Natural killer cell (primary cell): ENCODE data around the gene RAD51B. TPM values are rescaled to one million over a fixed set of nuclear protein-coding genes. Genes with fewer than 3 reads are reported as not detected.

ENCODE experiments used
- ATAC-seq, 3 donors: fragments of 150-1000 bp in 2 of 3; fragments of 200-7000 bp in 1 of 3; cut with Tn5 transposase; 1 replicate in 1 of 3; 2 replicates in 2 of 3; pipeline ENCODE4 v1.10.0; 2021; ENCODE audit warnings: mild to moderate bottlenecking in 2 of 3, moderate library complexity in 2 of 3
- DNase-seq, 2 donors: peaks; one replicate each; pipeline versions ENCODE4 v3.0.0 to v3.0.0-alpha.2; 2013 to 2021; ENCODE audit warnings: mixed read lengths in 1 of 2
- H3K27ac ChIP-seq: one replicate; pipeline ENCODE4 v1.5.1; 2013; ENCODE audit warnings: mild to moderate bottlenecking, low read length
- H3K27me3 ChIP-seq: one replicate; pipeline ENCODE4 v1.6.1; 2013; ENCODE audit warnings: low read length; ENCODE audit not compliant: control insufficient read depth, insufficient read depth
- H3K36me3 ChIP-seq: one replicate; pipeline ENCODE4 v1.6.1; 2013; ENCODE audit warnings: low read length; ENCODE audit not compliant: control insufficient read depth, insufficient read depth
- H3K4me1 ChIP-seq: one replicate; pipeline ENCODE4 v1.6.1; 2013; ENCODE audit warnings: low read length; ENCODE audit not compliant: control insufficient read depth, insufficient read depth
- H3K4me3 ChIP-seq: one replicate; pipeline ENCODE4 v1.5.1; 2013; ENCODE audit warnings: low read length
- H3K9me3 ChIP-seq: one replicate; pipeline ENCODE4 v1.6.1; 2013; ENCODE audit warnings: low read length; ENCODE audit not compliant: control insufficient read depth, insufficient read depth
- H3K27ac Mint-ChIP-seq, 2 donors: one replicate each; pipeline ENCODE4 v1.8.0; 2022; ENCODE audit warnings: mild to moderate bottlenecking in 2 of 2, mixed read lengths in 2 of 2, moderate library complexity in 1 of 2
- H3K27me3 Mint-ChIP-seq, 2 donors: one replicate each; pipeline ENCODE4 v1.8.0; 2022; ENCODE audit warnings: low read depth in 2 of 2, mixed read lengths in 2 of 2
- H3K36me3 Mint-ChIP-seq: one replicate; pipeline ENCODE4 v1.8.0; 2022; ENCODE audit warnings: mixed read lengths
- H3K4me1 Mint-ChIP-seq, 2 donors: one replicate each; pipeline ENCODE4 v1.8.0; 2022; ENCODE audit warnings: mixed read lengths in 2 of 2
- H3K4me3 Mint-ChIP-seq: one replicate; pipeline ENCODE4 v1.8.0; 2022; ENCODE audit warnings: mild to moderate bottlenecking, moderate library complexity, mixed read lengths
- H3K9me3 Mint-ChIP-seq, 2 donors: one replicate each; pipeline ENCODE4 v1.8.0; 2022; ENCODE audit warnings: mixed read lengths in 2 of 2
- CTCF ChIP-seq: fragments of 200-600 bp; IDR thresholded peaks from one replicate; pipeline ENCODE4 v1.8.0; 2022; ENCODE audit warnings: antibody characterized with exemption
- WGBS: methylation state at CpG from one replicate; pipeline ENCODE4 v1.1.7; 2013; ENCODE audit warnings: missing lambda C conversion rate; ENCODE audit not compliant: insufficient coverage; 5-methylcytosine and 5-hydroxymethylcytosine counted together
- intact Hi-C: fragments of 100-400 bp; cut with micrococcal nuclease; formaldehyde crosslinking; loops from one replicate; pipeline ENCODE4 v1.14.2; 2022
- total RNA-seq, 4 donors: library from RNA; stranded (reverse); fragments of 120-200 nt in 1 of 4; gene quantifications; one replicate each; pipeline versions ENCODE4 v1.2.3 to v1.2.4, GENCODE V29; 2013 to 2022

The RAD51B gene
- total RNA-seq, 3 donors from 2014 or later (not counting 1 experiment from before 2014, with no cell fraction given), result 28.1 to 37.6 (median 28.6) TPM

GRCh38 chr14:68534276-68534675 is 714.7 kb downstream of the RAD51B start:
- Histone ChIP-seq H3K27ac (no peak overlapping the region), H3K4me1 (no peaks in the 10 kb centered on the region), H3K27me3 (no peaks in the 10 kb centered on the region), H3K9me3 (peaks cover 9% of the 10 kb centered on the region), H3K4me3 (no peak overlapping the region), H3K36me3 (no peaks in the 10 kb centered on the region)
- ATAC-seq, result no peak
- intact Hi-C loops, result no loop called here
- Mint-ChIP-seq H3K27ac (no peak overlapping the region), H3K4me1 (peaks cover 0 to 7% of the 10 kb centered on the region in 2 donors), H3K9me3 (peaks cover 3 to 8% of the 10 kb centered on the region in 2 donors), H3K36me3 (peaks cover 14% of the 10 kb centered on the region), H3K4me3 (no peak overlapping the region), H3K27me3 (no peaks in the 10 kb centered on the region)
- TF ChIP-seq CTCF, result no peak
- DNase-seq, result no peak
- WGBS, result 91% methylated on average over 3 of the region's 3 CpGs

DNA sequence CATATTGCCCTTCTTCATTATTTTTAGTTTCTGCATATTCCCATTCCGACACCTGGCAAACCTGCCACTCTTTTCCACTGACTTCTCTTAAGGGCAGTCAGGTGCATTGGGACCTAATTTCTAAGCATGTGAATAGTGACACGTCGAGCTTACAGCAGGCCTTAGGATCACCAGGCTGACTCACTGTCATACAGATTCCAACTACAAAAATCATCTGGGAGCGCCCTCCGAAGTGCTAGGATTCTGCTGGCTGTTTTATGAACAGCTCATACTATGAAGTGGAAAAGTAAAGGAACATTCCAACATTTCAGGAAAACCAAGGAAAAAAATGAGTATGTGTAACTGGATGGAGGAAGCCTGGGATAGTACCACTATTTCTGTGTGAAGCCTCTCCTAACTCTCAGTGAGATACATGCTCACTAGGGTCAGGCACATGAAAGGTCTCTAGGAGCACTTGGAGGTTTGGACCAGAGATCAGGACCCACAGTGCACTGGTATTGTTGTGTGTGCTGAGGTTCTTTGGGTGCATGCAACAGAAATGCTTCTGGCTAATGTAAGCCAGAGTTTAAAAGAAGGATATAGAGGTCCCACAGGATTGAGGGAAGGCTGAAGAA is 715.9 kb downstream of the RAD51B start:
- Histone ChIP-seq H3K9me3 (peaks cover 4% of the 10 kb centered on the region), H3K4me1 (no peaks in the 10 kb centered on the region), H3K4me3 (no peak overlapping the region), H3K27ac (no peak overlapping the region), H3K36me3 (no peaks in the 10 kb centered on the region), H3K27me3 (no peaks in the 10 kb centered on the region)
- TF ChIP-seq CTCF, result no peak
- intact Hi-C loops, result no loop called here
- H3K27ac Mint-ChIP-seq, result no peak overlapping the region
- ATAC-seq, result no peak
- H3K4me3 Mint-ChIP-seq, result no peak overlapping the region
- peaks cover 3 to 4% of the 10 kb centered on the region in 2 donors for H3K9me3 Mint-ChIP-seq
- no peaks in the 10 kb centered on the region for H3K27me3 Mint-ChIP-seq
- 94% methylated on average over 3 of the region's 5 CpGs for WGBS
- DNase-seq, result no peak
- peaks cover 0 to 7% of the 10 kb centered on the region in 2 donors for H3K4me1 Mint-ChIP-seq
- peaks cover 8% of the 10 kb centered on the region for H3K36me3 Mint-ChIP-seq

DNA sequence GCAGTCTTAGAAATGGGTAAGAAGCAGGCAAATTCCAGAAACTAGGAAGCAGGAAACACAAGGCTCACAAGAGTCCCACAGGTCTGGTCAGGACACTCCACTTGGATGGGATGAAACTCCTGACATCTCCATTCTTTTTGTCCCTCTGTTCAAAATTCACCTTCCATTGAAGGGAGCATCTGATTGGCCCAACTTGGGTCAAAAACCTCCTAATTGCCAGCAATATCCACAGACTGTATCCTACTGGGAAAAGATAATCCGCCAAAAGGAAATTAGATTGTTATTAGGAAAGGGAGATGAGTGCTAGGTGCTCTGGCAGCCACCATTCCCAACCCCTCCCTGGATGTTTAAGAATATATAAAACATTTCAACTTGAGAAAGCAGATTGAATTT is 716.4 kb downstream of the RAD51B start:
- Mint-ChIP-seq H3K4me1 (peaks cover 0 to 7% of the 10 kb centered on the region in 2 donors), H3K36me3 (peaks cover 3% of the 10 kb centered on the region), H3K4me3 (no peak overlapping the region), H3K9me3 (peaks cover under 1 to 1% of the 10 kb centered on the region in 2 donors), H3K27me3 (no peaks in the 10 kb centered on the region), H3K27ac (no peak overlapping the region)
- ATAC-seq (no peak), DNase-seq (no peak)
- peaks cover 4% of the 10 kb centered on the region for H3K9me3 ChIP-seq
- H3K4me3 ChIP-seq, result no peak overlapping the region
- H3K4me1 ChIP-seq, result no peaks in the 10 kb centered on the region
- no CpG with 5 or more reads among the region's 1 CpG for WGBS
- no peaks in the 10 kb centered on the region for H3K36me3 ChIP-seq
- intact Hi-C loops, result no loop called here
- no peaks in the 10 kb centered on the region for H3K27me3 ChIP-seq
- H3K27ac ChIP-seq, result no peak overlapping the region
- no peak for TF ChIP-seq CTCF

- Histone ChIP-seq H3K36me3 (no peaks in the 10 kb centered on the region), H3K27me3 (no peaks in the 10 kb centered on the region), H3K27ac (no peak overlapping the region), H3K4me3 (no peak overlapping the region), H3K4me1 (no peaks in the 10 kb centered on the region), H3K9me3 (no peaks in the 10 kb centered on the region)
- Mint-ChIP-seq H3K4me1 (peaks cover 0 to 7% of the 10 kb centered on the region in 2 donors), H3K27me3 (no peaks in the 10 kb centered on the region), H3K4me3 (no peak overlapping the region), H3K27ac (no peak overlapping the region), H3K9me3 (no peaks in the 10 kb centered on the region), H3K36me3 (no peaks in the 10 kb centered on the region)
- ATAC-seq, result no peak
- 81% methylated on average over 2 of the region's 2 CpGs for WGBS
- DNase-seq, result no peak
- TF ChIP-seq CTCF, result no peak
- intact Hi-C loops, result no loop called here
Observed at GRCh38 chr14:68538639-68539038, 719.1 kb downstream of the RAD51B start.
